HUES6 (cell line): Measurements from ENCODE around the gene LRRC26.
A peak's percentile ranks its signal among the peaks of the same experiment; 100 is the strongest.

Experiments
- H3K27ac ChIP-seq: 2 replicates; pipeline ENCODE4 v1.7.0; 2013; ENCODE audit warnings: low read depth, mild to moderate bottlenecking, low read length, inconsistent platforms
- H3K27me3 ChIP-seq: 2 replicates; pipeline ENCODE4 v1.6.1; 2013; ENCODE audit warnings: low read length; ENCODE audit not compliant: control insufficient read depth, insufficient read depth
- H3K36me3 ChIP-seq: 2 replicates; pipeline ENCODE4 v1.6.1; 2013; ENCODE audit warnings: low read length; ENCODE audit not compliant: control insufficient read depth, insufficient read depth
- H3K4me1 ChIP-seq: 2 replicates; pipeline ENCODE4 v1.6.1; 2013; ENCODE audit warnings: low read length; ENCODE audit not compliant: control insufficient read depth, insufficient read depth
- H3K4me3 ChIP-seq: 2 replicates; pipeline ENCODE4 v1.5.1; 2013; ENCODE audit warnings: low read depth, low read length
- H3K9ac ChIP-seq: one replicate; pipeline ENCODE4 v1.6.1; 2013; ENCODE audit warnings: mild to moderate bottlenecking, low read length
- H3K9me3 ChIP-seq: 2 replicates; pipeline ENCODE4 v1.6.1; 2013; ENCODE audit warnings: low read depth, low read length; ENCODE audit not compliant: control insufficient read depth, insufficient read depth

Gene LRRC26

GRCh38 chr9:137171149-137171900 is 1.5 kb upstream of the LRRC26 start:
- Histone ChIP-seq H3K9ac (no peak overlapping the region), H3K36me3 (no peaks in the 10 kb centered on the region), H3K27ac (no peak overlapping the region), H3K4me3 (no peak overlapping the region), H3K4me1 (peaks cover 11% of the 10 kb centered on the region), H3K27me3 (peaks cover 98% of the 10 kb centered on the region), H3K9me3 (no peaks in the 10 kb centered on the region)

- Histone ChIP-seq H3K27me3 (peaks cover 98% of the 10 kb centered on the region), H3K36me3 (no peaks in the 10 kb centered on the region), H3K27ac (no peak overlapping the region), H3K4me1 (peaks cover 11% of the 10 kb centered on the region), H3K4me3 (no peak overlapping the region), H3K9me3 (no peaks in the 10 kb centered on the region), H3K9ac (no peak overlapping the region)
These were observed 766 bp upstream of the LRRC26 start for GRCh38 chr9:137170486-137171148.

GRCh38 chr9:137168904-137169856 is 671 bp downstream of the LRRC26 start:
- H3K36me3 ChIP-seq = no peaks in the 10 kb centered on the region
- H3K27me3 ChIP-seq = peaks cover 100% of the 10 kb centered on the region
- no peak overlapping the region for H3K9ac ChIP-seq
- peak overlapping the region; percentile 63 for H3K4me3 ChIP-seq
- no peaks in the 10 kb centered on the region for H3K9me3 ChIP-seq
- no peak overlapping the region for H3K27ac ChIP-seq
- H3K4me1 ChIP-seq = peaks cover 8% of the 10 kb centered on the region

- Histone ChIP-seq H3K9me3 (no peaks in the 10 kb centered on the region), H3K4me1 (peaks cover 8% of the 10 kb centered on the region), H3K4me3 (peak overlapping the region; percentile 63), H3K27ac (no peak overlapping the region), H3K27me3 (peaks cover 100% of the 10 kb centered on the region), H3K36me3 (no peaks in the 10 kb centered on the region), H3K9ac (no peak overlapping the region)
These were observed 1.3 kb downstream of the LRRC26 start for GRCh38 chr9:137168573-137168903.

- H3K27me3 ChIP-seq = peaks cover 100% of the 10 kb centered on the region
- peak overlapping the region; percentile 63 for H3K4me3 ChIP-seq
- H3K27ac ChIP-seq = no peak overlapping the region
- H3K4me1 ChIP-seq = peaks cover 8% of the 10 kb centered on the region
- H3K9ac ChIP-seq = no peak overlapping the region
- H3K9me3 ChIP-seq = no peaks in the 10 kb centered on the region
- H3K36me3 ChIP-seq = no peaks in the 10 kb centered on the region
These were observed 1.9 kb downstream of the LRRC26 start for GRCh38 chr9:137167747-137168572.

- Histone ChIP-seq H3K27me3 (peaks cover 100% of the 10 kb centered on the region), H3K27ac (no peak overlapping the region), H3K36me3 (no peaks in the 10 kb centered on the region), H3K4me3 (peak overlapping the region; percentile 63; the same call in 1 of the 2 replicates), H3K9ac (no peak overlapping the region), H3K4me1 (peaks cover 8% of the 10 kb centered on the region), H3K9me3 (no peaks in the 10 kb centered on the region)
These were observed 2.5 kb downstream of the LRRC26 start for GRCh38 chr9:137167277-137167746.

GRCh38 chr9:137166380-137167229 is 3.2 kb downstream of the LRRC26 start:
- no peak overlapping the region for H3K27ac ChIP-seq
- H3K4me1 ChIP-seq = peaks cover 8% of the 10 kb centered on the region
- H3K9me3 ChIP-seq = no peaks in the 10 kb centered on the region
- peaks cover 100% of the 10 kb centered on the region for H3K27me3 ChIP-seq
- no peak overlapping the region for H3K4me3 ChIP-seq
- no peak overlapping the region for H3K9ac ChIP-seq
- no peaks in the 10 kb centered on the region for H3K36me3 ChIP-seq

GRCh38 chr9:137165250-137165836 is 4.5 kb downstream of the LRRC26 start:
- Histone ChIP-seq H3K27me3 (peaks cover 100% of the 10 kb centered on the region), H3K9ac (no peak overlapping the region)

GRCh38 chr9:137164370-137165249 is 5.2 kb downstream of the LRRC26 start:
- H3K9me3 ChIP-seq = no peaks in the 10 kb centered on the region
- H3K4me3 ChIP-seq = no peak overlapping the region
- no peaks in the 10 kb centered on the region for H3K4me1 ChIP-seq
- H3K9ac ChIP-seq = no peak overlapping the region
- H3K27me3 ChIP-seq = peaks cover 100% of the 10 kb centered on the region
- no peaks in the 10 kb centered on the region for H3K36me3 ChIP-seq
- no peak overlapping the region for H3K27ac ChIP-seq

More at GRCh38 chr9:137165250-137165836, 4.5 kb downstream of the LRRC26 start:
- Histone ChIP-seq H3K4me1 (peaks cover 4% of the 10 kb centered on the region), H3K27ac (no peak overlapping the region), H3K36me3 (no peaks in the 10 kb centered on the region), H3K4me3 (no peak overlapping the region), H3K9me3 (no peaks in the 10 kb centered on the region)
